HEK293 (cell line): Measurements from ENCODE around the gene THTPA.

Experiments used
- CTCF ChIP-seq: fragments of 450-650 bp; formaldehyde crosslinking; IDR thresholded peaks from 2 replicates; pipeline ENCODE4 v1.5.1; 2016; ENCODE audit warnings: missing biosample characterization, missing genetic modification characterization
- REST ChIP-seq: fragments of 450-650 bp; formaldehyde crosslinking; IDR thresholded peaks from 2 replicates; pipeline ENCODE4 v1.5.1; 2016; ENCODE audit warnings: missing biosample characterization, missing genetic modification characterization
- YY1 ChIP-seq: fragments of 450-650 bp; formaldehyde crosslinking; IDR thresholded peaks from 2 replicates; pipeline ENCODE4 v1.5.1; 2018; ENCODE audit warnings: missing biosample characterization, missing genetic modification characterization
- ZFP3 ChIP-seq: fragments of 450-650 bp; formaldehyde crosslinking; IDR thresholded peaks from 2 replicates; pipeline ENCODE4 v1.5.1; 2016; ENCODE audit warnings: low read depth, missing biosample characterization, missing genetic modification characterization
- ZNF132 ChIP-seq: fragments of 450-650 bp; formaldehyde crosslinking; IDR thresholded peaks from 2 replicates; pipeline ENCODE4 v1.5.1; 2017; ENCODE audit warnings: missing biosample characterization, missing genetic modification characterization, borderline replicate concordance
- ZNF175 ChIP-seq: fragments of 450-650 bp; formaldehyde crosslinking; IDR thresholded peaks from 2 replicates; pipeline ENCODE4 v1.5.1; 2016; ENCODE audit warnings: missing biosample characterization, missing genetic modification characterization
- ZNF629 ChIP-seq: fragments of 450-650 bp; formaldehyde crosslinking; IDR thresholded peaks from 2 replicates; pipeline ENCODE4 v1.5.1; 2017; ENCODE audit warnings: missing biosample characterization, missing genetic modification characterization

- TF ChIP-seq CTCF (tag by site-specific recombination) (no peak), REST (no peak), ZNF132 (tag by site-specific recombination) (no peak), ZNF175 (no peak), YY1 (no peak), ZNF629 (no peak), ZFP3 (no peak)
These were observed 35.1 kb upstream of the THTPA start for GRCh38 chr14:23520899-23521533.
